Measurements from ENCODE around the gene RUSF1.
"Not testable (repeated sequence)": the region's sequence is repeated elsewhere in the genome, so short reads cannot be mapped to it uniquely, and the experiment has no call there.

The RUSF1 gene

DNA sequence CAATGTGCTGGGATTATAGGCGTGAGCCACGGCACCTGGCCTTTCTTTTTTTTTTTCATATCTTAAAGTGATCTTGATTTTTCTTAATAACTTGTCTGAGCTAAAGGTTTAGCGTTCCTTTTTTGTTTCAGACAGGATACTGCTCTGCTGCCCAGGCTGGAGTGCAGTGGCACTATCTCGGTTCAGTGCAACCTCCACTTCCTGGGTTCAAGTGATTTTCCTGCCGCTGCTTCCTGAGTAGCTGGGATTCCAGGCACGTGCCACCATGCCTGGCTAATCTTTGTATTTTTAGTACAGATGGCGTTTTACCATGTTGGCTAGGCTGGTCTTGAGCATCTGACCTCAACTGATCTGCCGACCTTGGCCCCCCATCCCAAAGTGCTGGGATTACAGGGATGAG lies 4.0 kb downstream of the RUSF1 start:
- DNase-seq (ENCODE audit: low spot score): no peak
- in situ Hi-C loops (cut with MboI; ENCODE audit: low sequenced_read_pairs, unreplicated experiment): loop anchor here (25.0 kb wide), 1 partner anchor 208 kb away; a partner anchor contains a TSS
- TF ChIP-seq, protein P1, sequence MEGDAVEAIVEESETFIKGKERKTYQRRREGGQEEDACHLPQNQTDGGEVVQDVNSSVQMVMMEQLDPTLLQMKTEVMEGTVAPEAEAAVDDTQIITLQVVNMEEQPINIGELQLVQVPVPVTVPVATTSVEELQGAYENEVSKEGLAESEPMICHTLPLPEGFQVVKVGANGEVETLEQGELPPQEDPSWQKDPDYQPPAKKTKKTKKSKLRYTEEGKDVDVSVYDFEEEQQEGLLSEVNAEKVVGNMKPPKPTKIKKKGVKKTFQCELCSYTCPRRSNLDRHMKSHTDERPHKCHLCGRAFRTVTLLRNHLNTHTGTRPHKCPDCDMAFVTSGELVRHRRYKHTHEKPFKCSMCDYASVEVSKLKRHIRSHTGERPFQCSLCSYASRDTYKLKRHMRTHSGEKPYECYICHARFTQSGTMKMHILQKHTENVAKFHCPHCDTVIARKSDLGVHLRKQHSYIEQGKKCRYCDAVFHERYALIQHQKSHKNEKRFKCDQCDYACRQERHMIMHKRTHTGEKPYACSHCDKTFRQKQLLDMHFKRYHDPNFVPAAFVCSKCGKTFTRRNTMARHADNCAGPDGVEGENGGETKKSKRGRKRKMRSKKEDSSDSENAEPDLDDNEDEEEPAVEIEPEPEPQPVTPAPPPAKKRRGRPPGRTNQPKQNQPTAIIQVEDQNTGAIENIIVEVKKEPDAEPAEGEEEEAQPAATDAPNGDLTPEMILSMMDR (IDR thresholded peaks at IDR 0.05; ENCODE audit: borderline replicate concordance, control extremely low read depth, extremely low read depth, insufficient read depth, missing control alignments): no peak

DNA sequence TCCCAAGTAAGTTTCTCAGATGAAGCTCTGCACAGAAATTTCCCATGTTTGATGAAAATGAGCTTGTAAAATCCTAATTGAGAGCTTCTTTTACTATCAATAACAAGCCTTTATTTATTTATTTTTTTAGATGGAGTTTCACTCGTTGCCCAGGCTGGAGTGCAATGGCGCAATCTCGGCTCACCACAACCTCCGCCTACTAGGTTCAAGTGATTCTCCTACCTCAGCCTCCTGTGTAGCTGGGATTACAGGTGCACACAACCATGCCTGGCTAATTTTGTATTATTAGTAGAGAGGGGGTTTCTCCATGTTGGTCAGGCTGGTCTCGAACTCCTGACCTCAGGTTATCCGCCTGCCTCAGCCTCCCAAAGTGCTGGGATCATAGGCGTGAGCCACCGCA lies 4.6 kb downstream of the RUSF1 start:
- in situ Hi-C loops (cut with MboI; ENCODE audit: low sequenced_read_pairs, unreplicated experiment): loop anchor here (25.0 kb wide), 1 partner anchor 209 kb away; a partner anchor contains a TSS

DNA sequence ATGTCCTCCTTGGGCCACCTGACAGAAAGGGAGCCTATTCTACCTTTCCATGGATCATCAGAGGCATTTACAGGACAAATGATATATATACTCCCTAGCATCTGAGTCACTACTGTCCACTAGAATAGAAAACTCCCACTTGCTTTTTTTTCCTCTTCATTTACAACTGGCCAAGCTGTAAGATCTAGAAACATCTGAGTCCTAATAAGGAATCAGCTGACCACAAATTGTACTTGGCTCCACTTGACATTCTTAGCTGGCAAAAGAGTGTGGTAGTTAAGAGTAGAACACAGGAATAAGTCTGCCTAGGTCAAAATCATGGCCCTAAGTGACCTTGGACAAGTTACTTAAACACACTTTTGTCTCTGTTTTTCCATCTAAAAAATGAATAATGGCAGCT lies 5.2 kb downstream of the RUSF1 start:
- no peak for DNase-seq (ENCODE audit: low spot score)
- in situ Hi-C loops (cut with MboI; ENCODE audit: low sequenced_read_pairs, unreplicated experiment): loop anchor here (25.0 kb wide), 1 partner anchor 209 kb away; a partner anchor contains a TSS
- TF ChIP-seq, protein P1 (IDR thresholded peaks at IDR 0.05; ENCODE audit: borderline replicate concordance, control extremely low read depth, extremely low read depth, insufficient read depth, missing control alignments): no peak

More for the DNA sequence above, 4.6 kb downstream of the RUSF1 start:
- not testable (repeated sequence) for DNase-seq (ENCODE audit: low spot score)

DNA sequence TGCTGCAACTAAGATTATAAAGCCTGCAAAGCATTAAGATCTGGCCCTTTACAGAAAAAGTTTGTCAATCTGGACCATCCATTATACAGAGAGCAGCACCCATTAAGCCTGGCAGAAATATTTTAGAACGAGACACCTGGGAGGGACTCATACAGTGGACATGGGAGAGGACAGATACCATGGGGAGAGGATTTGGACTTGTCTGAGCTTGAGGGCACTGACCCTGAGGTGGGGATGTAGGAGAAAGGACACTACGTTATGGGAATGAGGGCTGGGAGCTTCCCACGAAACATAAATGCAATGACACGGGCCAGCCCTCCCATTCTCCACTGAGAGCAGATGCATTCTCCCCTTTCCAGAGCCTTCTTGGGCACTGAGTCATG lies 6.2 kb downstream of the RUSF1 start:
- in situ Hi-C loops (cut with MboI; ENCODE audit: low sequenced_read_pairs, unreplicated experiment): loop anchor here (25.0 kb wide), 1 partner anchor 210 kb away; a partner anchor contains a TSS
- TF ChIP-seq, protein P1 (IDR thresholded peaks at IDR 0.05; ENCODE audit: borderline replicate concordance, control extremely low read depth, extremely low read depth, insufficient read depth, missing control alignments): no peak
- DNase-seq (ENCODE audit: low spot score): no peak

DNA sequence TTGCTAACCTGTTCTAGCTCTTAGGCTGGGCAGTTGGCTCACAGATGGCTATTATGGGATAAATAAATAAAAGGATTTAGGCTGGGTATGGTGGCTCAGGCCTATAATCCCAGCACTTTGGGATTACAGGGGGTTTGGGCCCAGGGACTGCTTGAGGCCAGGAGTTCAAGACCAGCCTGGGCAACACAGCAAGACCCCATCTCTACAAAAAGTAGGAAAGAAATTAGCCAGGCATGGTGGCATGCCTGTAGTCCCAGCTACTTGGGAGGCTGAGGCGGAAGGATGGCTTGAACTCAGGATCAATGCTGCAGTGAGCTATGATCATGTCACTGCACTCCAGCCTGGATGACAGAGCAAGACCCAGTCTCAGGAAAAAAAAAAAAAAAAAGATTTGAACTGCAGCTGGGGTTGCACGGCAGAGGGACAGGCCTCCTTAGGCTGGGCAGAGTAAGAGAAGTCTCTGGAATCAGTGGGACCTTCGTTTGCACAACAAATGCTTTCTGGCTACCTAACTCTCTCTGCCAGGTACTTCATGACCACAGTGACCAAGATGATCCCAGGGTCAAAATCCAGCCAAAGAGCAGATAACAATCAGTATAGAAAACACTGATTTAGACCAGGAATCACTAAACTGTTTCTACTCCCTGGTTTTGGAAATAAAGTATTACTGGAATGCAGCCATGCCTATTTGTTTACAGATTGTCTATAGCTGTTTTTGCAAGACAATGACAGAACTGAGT lies 6.8 kb downstream of the RUSF1 start:
- in situ Hi-C loops (cut with MboI; ENCODE audit: low sequenced_read_pairs, unreplicated experiment): loop anchor here (25.0 kb wide), 1 partner anchor 211 kb away; a partner anchor contains a TSS
- TF ChIP-seq, protein P1 (IDR thresholded peaks at IDR 0.05; ENCODE audit: borderline replicate concordance, control extremely low read depth, extremely low read depth, insufficient read depth, missing control alignments): no peak
- DNase-seq (ENCODE audit: low spot score): no peak

DNA sequence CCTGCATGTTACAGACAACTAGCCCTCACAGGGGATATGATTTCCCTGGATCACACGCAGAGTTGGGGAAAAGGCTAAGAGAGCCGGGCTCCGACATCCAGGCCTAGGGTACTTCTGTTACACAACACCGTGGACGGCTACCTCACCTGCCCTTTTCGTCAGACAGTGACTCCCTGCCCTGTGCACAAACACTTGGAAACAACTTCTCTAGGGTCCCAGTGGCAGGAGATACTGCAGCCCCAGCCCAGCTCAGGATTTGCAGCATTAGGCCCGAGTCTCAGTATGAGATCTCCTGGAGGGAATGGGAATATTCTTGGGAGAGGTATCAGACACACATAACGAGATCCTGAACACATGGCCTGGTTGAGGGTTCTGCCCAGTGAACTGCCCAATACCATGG lies 8.3 kb downstream of the RUSF1 start:
- in situ Hi-C loops (cut with MboI; ENCODE audit: low sequenced_read_pairs, unreplicated experiment): loop anchor here (25.0 kb wide), 1 partner anchor 212 kb away; a partner anchor contains a TSS
- no peak for DNase-seq (ENCODE audit: low spot score)
- TF ChIP-seq, protein P1 (IDR thresholded peaks at IDR 0.05; ENCODE audit: borderline replicate concordance, control extremely low read depth, extremely low read depth, insufficient read depth, missing control alignments): no peak

DNA sequence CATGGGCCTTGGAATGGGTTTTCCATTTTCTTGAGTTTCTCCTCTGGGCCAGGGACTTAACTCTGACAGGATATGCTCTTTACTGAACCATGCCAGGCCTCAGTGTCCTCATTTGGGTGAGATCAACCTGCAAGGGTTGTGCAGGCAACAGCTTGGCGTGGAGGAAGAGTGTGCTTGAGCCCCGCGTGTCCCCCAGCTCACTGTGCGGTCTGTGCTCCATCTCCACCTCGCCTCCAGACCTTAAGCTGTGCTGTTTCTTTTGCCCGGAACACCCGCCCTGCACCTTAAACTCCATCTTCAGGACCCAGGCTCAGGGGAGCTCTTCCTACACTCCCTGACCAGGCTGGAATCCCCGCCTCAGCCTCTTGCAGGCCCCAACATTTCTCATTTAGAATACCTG lies 9.7 kb downstream of the RUSF1 start:
- in situ Hi-C loops (cut with MboI; ENCODE audit: low sequenced_read_pairs, unreplicated experiment): no loop called here

More for the DNA sequence above, 9.7 kb downstream of the RUSF1 start:
- TF ChIP-seq, protein P1 (IDR thresholded peaks at IDR 0.05; ENCODE audit: borderline replicate concordance, control extremely low read depth, extremely low read depth, insufficient read depth, missing control alignments): no peak
- no peak for DNase-seq (ENCODE audit: low spot score)
